Heart right ventricle (tissue), 16 donors: ENCODE measurements around the gene ARPP19. TPM values are rescaled to one million over a fixed set of nuclear protein-coding genes. Genes with fewer than 3 reads are reported as not detected.

Experiments
- ATAC-seq, 8 donors: fragments of 200-7000 bp; cut with Tn5 transposase; one replicate each; pipeline ENCODE4 v1.9.1; 2020; ENCODE audit warnings: mild to moderate bottlenecking in 8 of 8, moderate library complexity in 8 of 8, moderate number of reproducible peaks in 1 of 8
- DNase-seq, 2 donors: peaks; one replicate each; pipeline ENCODE4 v3.0.0-alpha.2; 2020
- H3K27ac ChIP-seq, 10 donors: fragments of 200-600 bp; sonication (generic) in 2 of 10; one replicate each; pipeline versions ENCODE4 v1.5.0 to v1.8.0; 2020 to 2022; ENCODE audit warnings: mild to moderate bottlenecking in 3 of 10
- H3K27me3 ChIP-seq, 7 donors: fragments of 200-600 bp; one replicate each; pipeline ENCODE4 v1.8.0; 2021 to 2022; ENCODE audit warnings: mild to moderate bottlenecking in 2 of 7
- H3K36me3 ChIP-seq, 9 donors: fragments of 200-600 bp; sonication (generic) in 1 of 9; one replicate each; pipeline versions ENCODE4 v1.5.0 to v1.8.0; 2020 to 2022; ENCODE audit warnings: mild to moderate bottlenecking in 2 of 9
- H3K4me1 ChIP-seq, 9 donors: fragments of 200-600 bp; sonication (generic) in 1 of 9; one replicate each; pipeline versions ENCODE4 v1.5.0 to v1.8.0; 2020 to 2022; ENCODE audit warnings: mild to moderate bottlenecking in 4 of 9
- H3K4me3 ChIP-seq, 10 donors: fragments of 200-600 bp; sonication (generic) in 2 of 10; one replicate each; pipeline versions ENCODE4 v1.5.0 to v1.8.0; 2020 to 2022; ENCODE audit warnings: mild to moderate bottlenecking in 7 of 10, moderate library complexity in 2 of 10
- H3K9me3 ChIP-seq, 11 donors: fragments of 200-600 bp in 10 of 11; sonication (generic) in 2 of 11; one replicate each; pipeline versions ENCODE4 v1.5.0 to v1.8.0; 2013 to 2022; ENCODE audit warnings: mild to moderate bottlenecking in 2 of 11, control low read depth in 1 of 11, moderate library complexity in 1 of 11
- WGBS, 2 donors: extraction: QIAGEN DNeasy Blood & Tissue Kit; methylation state at CpG; one replicate each; pipeline ENCODE4 v1.1.7; 2013; ENCODE audit warnings: inconsistent platforms in 1 of 2; 5-methylcytosine and 5-hydroxymethylcytosine counted together
- intact Hi-C, 10 donors: fragments of 100-400 bp; cut with DNase I; formaldehyde crosslinking; loops; one replicate each; pipeline versions ENCODE4 v1.11.1 to v1.14.2; 2022
- polyA plus RNA-seq, 2 donors: library from polyadenylated mRNA; stranded (reverse); fragments of 200-250 nt; gene quantifications; one replicate each; pipeline ENCODE4 v1.2.3, GENCODE V29; 2013
- total RNA-seq, 10 donors: library from RNA; stranded (reverse); fragmentation: NEBNext Ultra II Directional in 3 of 10; extraction: Animal tissue kit (Norgen Biotek cat#: 25700) in 3 of 10; gene quantifications; one replicate each; pipeline versions ENCODE4 v1.2.1 to v1.2.4, GENCODE V29; 2021 to 2023
- TF ChIP-seq, protein P1 (sequence below), 9 donors: fragments of 200-600 bp; sonication (generic) in 2 of 9; IDR thresholded peaks; one replicate each; pipeline versions ENCODE4 v1.5.0 to v1.8.0; 2021 to 2022; ENCODE audit warnings: antibody characterized with exemption in 9 of 9, mild to moderate bottlenecking in 5 of 9, moderate library complexity in 1 of 9
- donor health status: Arrhythmogenic right ventricular cardiomyopathy.
- donor health status: ischemic (EF 13 %, LVEDD 7.1; RV severe dilation, severe dysfunction).
- donor health status: healthy with polysubstance abuse.
- donor health status: DM: no; HTN: yes; CAD: no.
- donor health status: DM: no; HTN: no; CAD: no.
- donor health status: ischemic (EF 25% LVEDD 6.9; RV normal size, moderate dysfunction).
- donor health status: ischemic (EF 25% LVEDD 5.7; RV mildly dilated, moderate dysfunction).
- donor health status: healthy.
- donor health status: DM: yes; HTN: yes; CAD: no.
- donor health status: Ischemic cardiomyopathy.
- donor health status: ischemic (EF 35%, LVEDD 5.7; RV mildly dilated, moderate dysfunction).
- donor health status: nonischemic (EF 11% LVEDD 7.7; RV severe dilation, severe dysfunction).
- donor health status: DM: yes; HTN: yes; CAD: no.
- donor health status: PGD.
- donor health status: ischemic (EF 29% LVEDD 5.4; RV normal size, mild dysfunction).
- donor health status: nonischemic (EF 23%, LVEDD 6.1; RV moderate dilation, normal function).

The ARPP19 gene
- total and polyA plus RNA-seq, 12 donors = 20.1 to 166 (median 145) TPM

- no peak for DNase-seq
- no peak for ATAC-seq
- H3K4me3 ChIP-seq = no peak overlapping the region
- no peaks in the 10 kb centered on the region for H3K27me3 ChIP-seq
- TF ChIP-seq, protein P1, sequence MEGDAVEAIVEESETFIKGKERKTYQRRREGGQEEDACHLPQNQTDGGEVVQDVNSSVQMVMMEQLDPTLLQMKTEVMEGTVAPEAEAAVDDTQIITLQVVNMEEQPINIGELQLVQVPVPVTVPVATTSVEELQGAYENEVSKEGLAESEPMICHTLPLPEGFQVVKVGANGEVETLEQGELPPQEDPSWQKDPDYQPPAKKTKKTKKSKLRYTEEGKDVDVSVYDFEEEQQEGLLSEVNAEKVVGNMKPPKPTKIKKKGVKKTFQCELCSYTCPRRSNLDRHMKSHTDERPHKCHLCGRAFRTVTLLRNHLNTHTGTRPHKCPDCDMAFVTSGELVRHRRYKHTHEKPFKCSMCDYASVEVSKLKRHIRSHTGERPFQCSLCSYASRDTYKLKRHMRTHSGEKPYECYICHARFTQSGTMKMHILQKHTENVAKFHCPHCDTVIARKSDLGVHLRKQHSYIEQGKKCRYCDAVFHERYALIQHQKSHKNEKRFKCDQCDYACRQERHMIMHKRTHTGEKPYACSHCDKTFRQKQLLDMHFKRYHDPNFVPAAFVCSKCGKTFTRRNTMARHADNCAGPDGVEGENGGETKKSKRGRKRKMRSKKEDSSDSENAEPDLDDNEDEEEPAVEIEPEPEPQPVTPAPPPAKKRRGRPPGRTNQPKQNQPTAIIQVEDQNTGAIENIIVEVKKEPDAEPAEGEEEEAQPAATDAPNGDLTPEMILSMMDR (IDR thresholded peaks at IDR 0.05) = no peak
- intact Hi-C loops = loop anchor here in 4 of 10 donors (10.0 kb wide), 5 partner anchors 61 to 211 kb away; no protein-coding TSS in a partner anchor
- no peaks in the 10 kb centered on the region for H3K9me3 ChIP-seq
- H3K27ac ChIP-seq = peak overlapping the region in 1 of 10 donors; percentile 19
- no peaks in the 10 kb centered on the region for H3K36me3 ChIP-seq
- WGBS, 2 donors = 52 to 59% methylated on average over 5 of the region's 5 CpGs
- peaks cover 0 to 71% (median 15%) of the 10 kb centered on the region in 9 donors for H3K4me1 ChIP-seq
Observed at GRCh38 chr15:52523647-52524046, 45.2 kb downstream of the ARPP19 start.

GRCh38 chr15:52523192-52523591 lies 45.6 kb downstream of the ARPP19 start:
- Histone ChIP-seq H3K27ac (peak overlapping the region in 1 of 10 donors; percentile 19), H3K36me3 (no peaks in the 10 kb centered on the region), H3K9me3 (no peaks in the 10 kb centered on the region), H3K27me3 (no peaks in the 10 kb centered on the region), H3K4me1 (peaks cover 0 to 76% (median 15%) of the 10 kb centered on the region in 9 donors), H3K4me3 (no peak overlapping the region)
- TF ChIP-seq, protein P1 (IDR thresholded peaks at IDR 0.05) = no peak
- ATAC-seq (no peak), DNase-seq (no peak)
- WGBS, 2 donors = 76 to 78% methylated on average over 3 of the region's 3 CpGs
- intact Hi-C loops = loop anchor here in 4 of 10 donors (10.0 kb wide), 5 partner anchors 62 to 212 kb away; no protein-coding TSS in a partner anchor

DNA sequence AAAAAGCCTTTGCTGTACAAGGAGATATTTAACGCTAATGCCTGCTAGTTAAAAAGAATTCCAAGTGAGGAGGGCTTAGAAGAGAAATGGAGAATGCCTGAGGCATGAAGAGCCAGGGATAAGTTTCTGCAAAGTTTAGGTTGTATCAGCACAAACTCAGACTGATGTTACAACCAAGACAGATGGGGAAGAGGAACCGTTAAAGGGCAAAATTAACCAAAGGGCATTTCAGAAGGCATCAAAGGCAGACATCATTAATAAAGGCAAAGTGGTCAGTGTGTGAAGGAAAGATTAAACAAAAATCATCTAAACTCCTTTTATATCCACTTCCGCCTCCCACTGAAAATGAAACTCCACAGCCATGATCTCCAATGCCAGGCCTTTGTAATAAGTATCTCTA lies 47.1 kb downstream of the ARPP19 start:
- Histone ChIP-seq H3K36me3 (no peaks in the 10 kb centered on the region), H3K4me1 (peaks cover 0 to 68% (median 8%) of the 10 kb centered on the region in 9 donors), H3K9me3 (no peaks in the 10 kb centered on the region), H3K4me3 (no peak overlapping the region), H3K27me3 (no peaks in the 10 kb centered on the region), H3K27ac (no peak overlapping the region)
- DNase-seq (no peak), ATAC-seq (no peak)
- 85 to 92% methylated on average over 3 of the region's 3 CpGs for WGBS, 2 donors
- TF ChIP-seq, protein P1 (IDR thresholded peaks at IDR 0.05) = no peak
- intact Hi-C loops = loop anchor here in 4 of 10 donors (10.0 kb wide), 5 partner anchors 63 to 213 kb away; no protein-coding TSS in a partner anchor

DNA sequence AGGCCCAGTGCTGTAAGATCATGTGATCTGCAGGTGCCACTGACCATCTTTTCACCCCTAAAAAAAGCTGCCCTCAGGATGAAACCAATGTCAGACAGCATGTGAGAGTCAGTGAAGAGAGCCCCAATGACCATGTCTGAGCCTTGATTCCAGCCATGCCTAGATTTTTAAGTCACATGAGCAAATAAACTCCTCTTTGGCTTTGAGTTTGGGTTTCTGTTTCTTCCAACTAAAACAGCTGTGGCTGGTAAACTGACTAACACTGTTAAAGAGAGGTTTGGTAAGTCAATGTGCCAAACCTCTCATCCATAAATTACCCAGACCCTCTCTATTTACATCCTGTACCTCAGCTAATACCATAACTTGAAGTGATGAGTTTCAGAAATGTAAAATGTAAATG lies 48.4 kb downstream of the ARPP19 start:
- ATAC-seq (no peak), DNase-seq (no peak)
- Histone ChIP-seq H3K4me3 (no peak overlapping the region), H3K36me3 (no peaks in the 10 kb centered on the region), H3K4me1 (peaks cover 0 to 65% (median 8%) of the 10 kb centered on the region in 9 donors), H3K27ac (no peak overlapping the region), H3K9me3 (no peaks in the 10 kb centered on the region), H3K27me3 (no peaks in the 10 kb centered on the region)
- TF ChIP-seq, protein P1 (IDR thresholded peaks at IDR 0.05) = no peak
- intact Hi-C loops = loop anchor here in 4 of 10 donors (10.0 kb wide), 5 partner anchors 64 to 214 kb away; no protein-coding TSS in a partner anchor
